Activated CD8-positive, alpha-beta T cell treated with anti-CD3 and anti-CD28 coated beads for 36 hours (primary cell): ENCODE measurements around the gene GSE1. TPM values are rescaled to one million over a fixed set of nuclear protein-coding genes. Genes with fewer than 3 reads are reported as not detected.

Experiments
- ATAC-seq: fragments of 200-7000 bp; cut with Tn5 transposase; one replicate; pipeline ENCODE4 v1.10.0; 2021; ENCODE audit warnings: mild to moderate bottlenecking, moderate library complexity
- CTCF ChIA-PET: fragments of 350-600 bp; sonication (Branson Sonifier 250); formaldehyde crosslinking; loops from one replicate; lab custom pipeline; 2021; ENCODE audit warnings: antibody characterized with exemption; lab: Charles Lee
- POLR2A ChIA-PET: fragments of 350-600 bp; sonication (Branson Sonifier 250); formaldehyde crosslinking; loops from one replicate; lab custom pipeline; 2021; ENCODE audit warnings: antibody characterized with exemption; lab: Charles Lee
- DNase-seq: peaks from one replicate; pipeline ENCODE4 v3.0.0-alpha.2; 2020
- H3K27ac Mint-ChIP-seq: one replicate; pipeline ENCODE4 v1.8.0; 2021; ENCODE audit warnings: mild to moderate bottlenecking, mixed read lengths
- H3K27me3 Mint-ChIP-seq: one replicate; pipeline ENCODE4 v1.8.0; 2021; ENCODE audit warnings: mixed read lengths
- H3K36me3 Mint-ChIP-seq: one replicate; pipeline ENCODE4 v1.8.0; 2021; ENCODE audit warnings: low read depth, mixed read lengths
- H3K4me1 Mint-ChIP-seq: one replicate; pipeline ENCODE4 v1.8.0; 2021; ENCODE audit warnings: low read depth, mixed read lengths
- H3K4me3 Mint-ChIP-seq: one replicate; pipeline ENCODE4 v1.8.0; 2021; ENCODE audit warnings: mild to moderate bottlenecking, moderate library complexity, mixed read lengths
- H3K9me3 Mint-ChIP-seq: one replicate; pipeline ENCODE4 v1.8.0; 2021; ENCODE audit warnings: mixed read lengths
- intact Hi-C: fragments of 100-400 bp; cut with micrococcal nuclease; formaldehyde crosslinking; loops from one replicate; pipeline ENCODE4 v1.10.0; 2022
- total RNA-seq, 2 experiments: library from RNA; stranded (reverse); gene quantifications; one replicate each; pipeline ENCODE4 v1.2.3, GENCODE V29; 2021
- TF ChIP-seq, protein P1 (sequence below): fragments of 200-600 bp; IDR thresholded peaks from one replicate; pipeline ENCODE4 v1.8.0; 2022; ENCODE audit warnings: antibody characterized with exemption, mild to moderate bottlenecking

The GSE1 gene
- total RNA-seq, 2 experiments from 2014 or later = 33.6 to 34.5 TPM

DNA sequence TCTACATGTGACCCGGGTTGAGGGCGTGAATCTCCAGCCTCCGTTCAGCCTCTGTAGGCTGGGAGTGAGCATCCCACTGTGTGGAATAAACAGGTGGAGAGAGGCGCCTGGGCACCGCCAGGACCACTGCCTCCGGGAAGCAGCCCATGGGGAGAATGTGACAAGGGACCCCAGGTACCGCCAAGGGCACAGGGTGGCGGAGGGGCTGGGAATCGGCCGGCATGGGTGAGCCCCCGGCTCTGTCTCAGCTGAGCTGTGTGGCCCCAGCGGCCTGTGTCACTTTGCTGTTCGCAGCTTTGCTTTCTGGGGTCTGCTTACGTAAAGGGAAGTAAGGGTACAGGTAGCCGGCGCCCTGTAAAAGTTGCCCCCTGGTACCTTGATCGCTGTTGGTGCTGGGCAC is 11.5 kb downstream of the GSE1 start:
- ATAC-seq = no peak
- CTCF ChIA-PET = interaction anchor here (5.4 kb wide), 1 partner anchor 9 kb away, joined by 45 read pairs; no protein-coding TSS in a partner anchor
- intact Hi-C loops = no loop called here
- H3K27me3 Mint-ChIP-seq = no peaks in the 10 kb centered on the region
- H3K4me1 Mint-ChIP-seq = peaks cover 43% of the 10 kb centered on the region
- POLR2A ChIA-PET = interaction anchor here (0.7 kb wide), 1 partner anchor 8 kb away, joined by 3 read pairs; no protein-coding TSS in a partner anchor
- no peak for DNase-seq
- no peak overlapping the region for H3K4me3 Mint-ChIP-seq
- H3K9me3 Mint-ChIP-seq = peaks cover 2% of the 10 kb centered on the region
- H3K36me3 Mint-ChIP-seq = peaks cover 9% of the 10 kb centered on the region
- TF ChIP-seq, protein P1, sequence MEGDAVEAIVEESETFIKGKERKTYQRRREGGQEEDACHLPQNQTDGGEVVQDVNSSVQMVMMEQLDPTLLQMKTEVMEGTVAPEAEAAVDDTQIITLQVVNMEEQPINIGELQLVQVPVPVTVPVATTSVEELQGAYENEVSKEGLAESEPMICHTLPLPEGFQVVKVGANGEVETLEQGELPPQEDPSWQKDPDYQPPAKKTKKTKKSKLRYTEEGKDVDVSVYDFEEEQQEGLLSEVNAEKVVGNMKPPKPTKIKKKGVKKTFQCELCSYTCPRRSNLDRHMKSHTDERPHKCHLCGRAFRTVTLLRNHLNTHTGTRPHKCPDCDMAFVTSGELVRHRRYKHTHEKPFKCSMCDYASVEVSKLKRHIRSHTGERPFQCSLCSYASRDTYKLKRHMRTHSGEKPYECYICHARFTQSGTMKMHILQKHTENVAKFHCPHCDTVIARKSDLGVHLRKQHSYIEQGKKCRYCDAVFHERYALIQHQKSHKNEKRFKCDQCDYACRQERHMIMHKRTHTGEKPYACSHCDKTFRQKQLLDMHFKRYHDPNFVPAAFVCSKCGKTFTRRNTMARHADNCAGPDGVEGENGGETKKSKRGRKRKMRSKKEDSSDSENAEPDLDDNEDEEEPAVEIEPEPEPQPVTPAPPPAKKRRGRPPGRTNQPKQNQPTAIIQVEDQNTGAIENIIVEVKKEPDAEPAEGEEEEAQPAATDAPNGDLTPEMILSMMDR = no peak
- no peak overlapping the region for H3K27ac Mint-ChIP-seq

DNA sequence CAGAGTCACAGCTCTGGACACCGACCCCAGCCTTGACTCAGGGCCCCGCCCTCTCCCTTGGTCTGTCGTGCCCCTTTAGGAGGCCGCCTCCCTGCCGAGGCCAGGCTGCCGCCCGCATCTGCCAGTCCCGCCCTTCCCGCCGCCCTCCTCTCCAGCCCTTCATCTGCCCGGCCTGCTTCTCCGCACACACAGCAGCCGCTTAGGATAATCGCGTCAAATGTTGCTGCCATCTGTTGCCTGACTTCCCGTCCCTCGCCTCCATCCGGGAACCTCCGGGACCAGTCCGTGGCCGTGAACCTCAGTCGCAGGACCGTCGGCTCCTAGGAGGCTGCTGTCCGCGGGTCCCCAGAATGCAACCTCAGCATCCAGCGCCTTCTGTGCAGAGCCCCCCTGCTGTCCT is 11.9 kb downstream of the GSE1 start:
- ChIA-PET CTCF (interaction anchor here (5.4 kb wide), 1 partner anchor 9 kb away, joined by 45 read pairs; no protein-coding TSS in a partner anchor), POLR2A (interaction anchor here (0.7 kb wide), 1 partner anchor 9 kb away, joined by 3 read pairs; no protein-coding TSS in a partner anchor)
- H3K9me3 Mint-ChIP-seq = peaks cover 6% of the 10 kb centered on the region
- H3K4me1 Mint-ChIP-seq = peaks cover 43% of the 10 kb centered on the region
- DNase-seq (no peak), ATAC-seq (no peak)
- H3K27me3 Mint-ChIP-seq = no peaks in the 10 kb centered on the region
- intact Hi-C loops = no loop called here
- H3K4me3 Mint-ChIP-seq = no peak overlapping the region
- TF ChIP-seq, protein P1 = no peak
- H3K36me3 Mint-ChIP-seq = peaks cover 11% of the 10 kb centered on the region
- H3K27ac Mint-ChIP-seq = no peak overlapping the region

DNA sequence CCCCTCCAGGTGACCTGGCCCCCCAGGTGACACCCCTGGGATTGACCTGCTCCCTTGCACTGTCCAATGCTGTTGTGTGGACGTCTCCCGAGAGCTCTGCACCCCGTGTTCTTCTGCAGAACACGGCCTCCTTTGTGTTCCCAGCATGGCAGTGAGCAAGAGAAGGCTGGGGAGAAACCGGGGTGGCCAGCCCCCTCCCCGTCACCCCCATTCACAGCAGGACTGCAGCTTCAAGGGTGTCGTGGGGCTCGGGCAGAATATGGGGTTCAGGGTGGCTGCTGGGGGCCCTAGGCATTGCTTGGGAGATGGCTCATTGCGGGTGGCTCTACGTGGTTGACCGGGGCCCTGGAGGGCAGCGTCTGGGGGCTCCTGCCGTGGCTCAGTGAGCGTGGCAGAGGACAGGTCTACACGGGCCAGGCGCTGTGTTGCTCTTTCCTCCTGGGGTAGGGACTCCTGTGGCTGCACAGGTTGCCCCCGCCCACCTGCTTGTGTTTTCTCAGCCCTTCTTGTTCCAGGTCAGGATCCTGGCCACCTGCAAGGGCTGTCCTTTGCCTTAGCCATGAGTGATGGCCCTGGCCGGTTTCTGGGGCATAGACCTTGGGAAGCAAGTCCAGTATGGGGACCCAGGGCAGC is 12.5 kb downstream of the GSE1 start:
- Mint-ChIP-seq H3K9me3 (peaks cover 6% of the 10 kb centered on the region), H3K36me3 (peaks cover 11% of the 10 kb centered on the region), H3K27ac (no peak overlapping the region), H3K4me1 (peaks cover 43% of the 10 kb centered on the region), H3K4me3 (no peak overlapping the region), H3K27me3 (no peaks in the 10 kb centered on the region)
- CTCF ChIA-PET = interaction anchor here (5.4 kb wide), 1 partner anchor 10 kb away, joined by 45 read pairs; no protein-coding TSS in a partner anchor
- intact Hi-C loops = no loop called here
- TF ChIP-seq, protein P1 = no peak
- ATAC-seq (no peak), DNase-seq (no peak)
- POLR2A ChIA-PET = no interaction called here

DNA sequence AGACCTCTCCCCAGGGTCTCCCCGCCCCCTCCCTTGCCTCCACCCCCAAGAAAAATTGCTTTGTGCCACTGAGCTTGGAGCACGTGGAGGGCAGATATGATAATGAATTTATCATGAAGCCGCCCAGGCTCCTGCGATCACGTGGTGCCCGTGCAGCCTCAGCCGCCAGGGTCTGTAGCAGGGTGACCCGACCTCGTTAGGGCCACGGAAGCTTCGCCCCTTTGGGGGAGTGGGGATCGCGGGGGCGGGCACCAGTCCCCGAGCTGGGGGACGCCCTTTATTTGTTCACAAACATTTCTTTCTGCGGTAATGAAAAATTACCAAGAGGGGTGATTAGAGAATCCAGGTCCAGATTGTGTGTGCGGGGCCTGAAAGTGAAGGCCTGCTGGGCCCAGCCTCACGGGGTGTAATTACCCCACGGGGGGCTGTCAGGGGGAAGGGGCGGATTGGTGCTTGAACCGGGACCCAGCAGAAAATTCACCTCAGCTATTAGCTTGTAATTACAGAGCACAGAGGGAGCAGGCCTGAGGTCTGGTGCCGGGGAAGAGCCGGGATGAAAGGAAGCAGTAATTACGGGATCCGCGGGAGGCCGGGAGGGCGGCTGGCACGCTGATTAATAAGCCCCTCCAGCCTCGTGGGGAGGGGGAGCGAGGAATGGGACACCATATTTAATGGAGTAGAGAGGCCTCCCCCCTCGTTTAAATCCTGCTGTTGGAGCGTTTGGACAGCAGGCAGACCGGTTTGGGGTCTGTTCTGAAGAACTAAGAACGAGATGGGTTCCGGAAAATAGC is 13.3 kb downstream of the GSE1 start:
- intact Hi-C loops = no loop called here
- peaks cover 6% of the 10 kb centered on the region for H3K9me3 Mint-ChIP-seq
- no peak for DNase-seq
- no peak for ATAC-seq
- TF ChIP-seq, protein P1 = no peak
- no peak overlapping the region for H3K27ac Mint-ChIP-seq
- POLR2A ChIA-PET = no interaction called here
- H3K4me3 Mint-ChIP-seq = no peak overlapping the region
- H3K4me1 Mint-ChIP-seq = peaks cover 36% of the 10 kb centered on the region
- CTCF ChIA-PET = interaction anchor here (1.8 to 5.4 kb wide), 3 partner anchors 11 to 206 kb away, joined by 7 to 45 read pairs (median 14); no protein-coding TSS in a partner anchor
- H3K27me3 Mint-ChIP-seq = no peaks in the 10 kb centered on the region
- peaks cover 11% of the 10 kb centered on the region for H3K36me3 Mint-ChIP-seq
